CD4-positive, alpha-beta T cell treated with Interleukin-12 subunit alpha and Interleukin-12 subunit beta, for 1 hour (primary cell): Measurements from ENCODE around the gene HEMGN.
"Not testable (repeated sequence)": the region's sequence is repeated elsewhere in the genome, so short reads cannot be mapped to it uniquely, and the experiment has no call there.

Source experiments
- DNase-seq: peaks from one replicate; pipeline ENCODE4 v3.0.0-alpha.2; 2020

Gene HEMGN

GRCh38 chr9:97962575-97962974 is 24.6 kb upstream of the HEMGN start:
- DNase-seq, result no peak

GRCh38 chr9:97962136-97962535 is 24.2 kb upstream of the HEMGN start:
- DNase-seq, result no peak

- DNase-seq, result no peak
Measured at GRCh38 chr9:97961361-97961760, 23.4 kb upstream of the HEMGN start.

GRCh38 chr9:97960678-97961328 is 22.8 kb upstream of the HEMGN start:
- not testable (repeated sequence) for DNase-seq

- no peak for DNase-seq
Measured at GRCh38 chr9:97959585-97959984, 21.6 kb upstream of the HEMGN start.

- no peak for DNase-seq
Measured at GRCh38 chr9:97958812-97959511, 21.0 kb upstream of the HEMGN start.

- no peak for DNase-seq
Measured at GRCh38 chr9:97956331-97956730, 18.4 kb upstream of the HEMGN start.

- peak; percentile 77 for DNase-seq
Measured at GRCh38 chr9:97954550-97954989, 16.6 kb upstream of the HEMGN start.

GRCh38 chr9:97950873-97951272 is 12.9 kb upstream of the HEMGN start:
- not testable (repeated sequence) for DNase-seq

GRCh38 chr9:97947094-97947493 is 9.1 kb upstream of the HEMGN start:
- DNase-seq, result not testable (repeated sequence)

GRCh38 chr9:97945470-97945869 is 7.5 kb upstream of the HEMGN start:
- not testable (repeated sequence) for DNase-seq

GRCh38 chr9:97944612-97945011 is 6.6 kb upstream of the HEMGN start:
- DNase-seq, result no peak

- DNase-seq, result no peak
Measured at GRCh38 chr9:97943308-97943855, 5.4 kb upstream of the HEMGN start.

GRCh38 chr9:97941323-97941722 is 3.4 kb upstream of the HEMGN start:
- DNase-seq, result no peak

GRCh38 chr9:97940741-97941140 is 2.8 kb upstream of the HEMGN start:
- no peak for DNase-seq

- DNase-seq, result no peak
Measured at GRCh38 chr9:97940233-97940632, 2.3 kb upstream of the HEMGN start.

GRCh38 chr9:97936998-97937397 is 974 bp downstream of the HEMGN start:
- no peak for DNase-seq

GRCh38 chr9:97935276-97935675 is 2.7 kb downstream of the HEMGN start:
- no peak for DNase-seq

- DNase-seq, result no peak
Measured at GRCh38 chr9:97934321-97935115, 3.5 kb downstream of the HEMGN start.

- no peak for DNase-seq
Measured at GRCh38 chr9:97933297-97933998, 4.5 kb downstream of the HEMGN start.

GRCh38 chr9:97930972-97931371 is 7.0 kb downstream of the HEMGN start:
- DNase-seq, result peak; percentile 24

- DNase-seq, result no peak
Measured at GRCh38 chr9:97928986-97929604, 8.9 kb downstream of the HEMGN start.
